HG03565 (cell line): ENCODE measurements around the gene ABCC6.
"Not testable (repeated sequence)": the region's sequence is repeated elsewhere in the genome, so short reads cannot be mapped to it uniquely, and the experiment has no call there.

Experiments used
- ATAC-seq: cut with Tn5 transposase; IDR thresholded peaks from one replicate; pipeline ENCODE4 v1.9.1; 2021; ENCODE audit warnings: mild to moderate bottlenecking, moderate library complexity; ENCODE audit not compliant: unreplicated experiment

The ABCC6 gene

GRCh38 chr16:16222850-16223661 is at the start of gene ABCC6:
Gene ABCC6, minus strand, starts transcription at chr16:16223494. Its CDS starts 60 bp downstream, at chr16:16223434.
- ATAC-seq, result not testable (repeated sequence)

- ATAC-seq, result not testable (repeated sequence)
Measured at GRCh38 chr16:16272573-16273221, 49.4 kb upstream of the ABCC6 start.

GRCh38 chr16:16271658-16272057 is 48.4 kb upstream of the ABCC6 start:
- ATAC-seq, result not testable (repeated sequence)

GRCh38 chr16:16268185-16268808 is 45.0 kb upstream of the ABCC6 start:
- ATAC-seq, result not testable (repeated sequence)

GRCh38 chr16:16267708-16268107 is 44.4 kb upstream of the ABCC6 start:
- not testable (repeated sequence) for ATAC-seq

GRCh38 chr16:16265044-16265443 is 41.8 kb upstream of the ABCC6 start:
- ATAC-seq, result not testable (repeated sequence)

GRCh38 chr16:16263947-16264346 is 40.7 kb upstream of the ABCC6 start:
- ATAC-seq, result not testable (repeated sequence)

- not testable (repeated sequence) for ATAC-seq
Measured at GRCh38 chr16:16262954-16263555, 39.8 kb upstream of the ABCC6 start.

GRCh38 chr16:16259971-16260370 is 36.7 kb upstream of the ABCC6 start:
- ATAC-seq, result not testable (repeated sequence)

- ATAC-seq, result not testable (repeated sequence)
Measured at GRCh38 chr16:16258822-16259221, 35.5 kb upstream of the ABCC6 start.

GRCh38 chr16:16257301-16257923 is 34.1 kb upstream of the ABCC6 start:
- ATAC-seq, result not testable (repeated sequence)

- ATAC-seq, result not testable (repeated sequence)
Measured at GRCh38 chr16:16252377-16252776, 29.1 kb upstream of the ABCC6 start.

GRCh38 chr16:16249621-16250330 is 26.5 kb upstream of the ABCC6 start:
- not testable (repeated sequence) for ATAC-seq

- ATAC-seq, result not testable (repeated sequence)
Measured at GRCh38 chr16:16247439-16247838, 24.1 kb upstream of the ABCC6 start.

- not testable (repeated sequence) for ATAC-seq
Measured at GRCh38 chr16:16246578-16247262, 23.4 kb upstream of the ABCC6 start.

- not testable (repeated sequence) for ATAC-seq
Measured at GRCh38 chr16:16243886-16244285, 20.6 kb upstream of the ABCC6 start.

GRCh38 chr16:16240667-16241066 is 17.4 kb upstream of the ABCC6 start:
- not testable (repeated sequence) for ATAC-seq

- not testable (repeated sequence) for ATAC-seq
Measured at GRCh38 chr16:16237738-16238137, 14.4 kb upstream of the ABCC6 start.

- ATAC-seq, result not testable (repeated sequence)
Measured at GRCh38 chr16:16237071-16237470, 13.8 kb upstream of the ABCC6 start.
